PC-3 (cell line): Measurements from ENCODE around the gene ARHGAP18. TPM values are rescaled to one million over a fixed set of nuclear protein-coding genes. Genes with fewer than 3 reads are reported as not detected.

Source experiments
- ATAC-seq: fragments of 200-7000 bp; cut with Tn5 transposase; 2 replicates; pipeline ENCODE4 v1.9.1; 2020; ENCODE audit warnings: mild to moderate bottlenecking, moderate library complexity
- BruUV-seq: library from RNA; stranded (reverse); fragments of 400-500 nt; replicated peaks from 2 replicates; lab custom pipeline; 2021; lab: Mats Ljungman, UMichigan
- CTCF ChIA-PET: fragments of 300-600 bp; sonication (Branson Sonifier 250); formaldehyde crosslinking; loops from one replicate; lab custom pipeline; 2022; ENCODE audit warnings: antibody characterized with exemption; lab: Charles Lee
- POLR2A ChIA-PET: fragments of 300-600 bp; sonication (Branson Sonifier 250); formaldehyde crosslinking; loops from one replicate; lab custom pipeline; 2022; ENCODE audit warnings: antibody characterized with exemption; ENCODE audit not compliant: unreplicated experiment; lab: Charles Lee
- DNase-seq: peaks from one replicate; pipeline ENCODE4 v3.0.0-alpha.2; 2015
- H2AFZ ChIP-seq: fragments of 300-600 bp; sonication (generic); 2 replicates; pipeline ENCODE4 v1.6.0; 2016; ENCODE audit warnings: antibody characterized with exemption, low read length
- H3F3A ChIP-seq: fragments of 300-600 bp; sonication (generic); one replicate; pipeline ENCODE4 v1.6.0; 2017; ENCODE audit warnings: antibody characterized with exemption, low read length, control low read depth, mild to moderate bottlenecking; ENCODE audit not compliant: unreplicated experiment
- H3K27ac ChIP-seq: fragments of 300-600 bp; sonication (generic); 2 replicates; pipeline ENCODE4 v1.5.1; 2016; ENCODE audit warnings: mild to moderate bottlenecking, low read length
- H3K27me3 ChIP-seq: fragments of 300-600 bp; sonication (generic); 2 replicates; pipeline ENCODE4 v1.6.1; 2016; ENCODE audit warnings: low read length, mixed read lengths
- H3K36me3 ChIP-seq: fragments of 300-600 bp; sonication (generic); 2 replicates; pipeline ENCODE4 v1.6.1; 2016; ENCODE audit warnings: low read depth, mixed run types, low read length, mixed read lengths
- H3K4me1 ChIP-seq: fragments of 300-600 bp; sonication (generic); 2 replicates; pipeline ENCODE4 v1.5.1; 2016; ENCODE audit warnings: low read length; ENCODE audit not compliant: insufficient read depth
- H3K4me2 ChIP-seq: fragments of 300-600 bp; sonication (generic); 2 replicates; pipeline ENCODE4 v1.6.0; 2016; ENCODE audit warnings: low read length
- H3K4me3 ChIP-seq: fragments of 300-600 bp; sonication (generic); 2 replicates; pipeline ENCODE4 v1.5.1; 2016; ENCODE audit warnings: mild to moderate bottlenecking, low read length, mixed read lengths
- H3K79me2 ChIP-seq: fragments of 300-600 bp; sonication (generic); 2 replicates; pipeline ENCODE4 v1.6.1; 2017; ENCODE audit warnings: low read length, mixed read lengths
- H3K9ac ChIP-seq: fragments of 300-600 bp; sonication (generic); 2 replicates; pipeline ENCODE4 v1.6.0; 2016; ENCODE audit warnings: mild to moderate bottlenecking, low read length
- H3K9me2 ChIP-seq: fragments of 300-600 bp; sonication (generic); replicated peaks from 2 replicates; pipeline ENCODE4 v1.6.1; 2016; ENCODE audit warnings: mixed run types, low read length, mixed read lengths
- H3K9me3 ChIP-seq: fragments of 300-600 bp; sonication (generic); 2 replicates; pipeline ENCODE4 v1.6.1; 2016; ENCODE audit warnings: low read length, mixed read lengths
- H4K20me1 ChIP-seq: fragments of 300-600 bp; sonication (generic); 2 replicates; pipeline ENCODE4 v1.6.1; 2016; ENCODE audit warnings: low read length, mixed read lengths
- CTCF ChIP-seq: fragments of 300-600 bp; sonication (generic); conservative IDR thresholded peaks from 2 replicates; pipeline ENCODE4 v1.5.1; 2017; ENCODE audit warnings: antibody characterized with exemption, low read depth, mild to moderate bottlenecking, low read length
- EZH2 ChIP-seq: fragments of 300-600 bp; sonication (generic); IDR thresholded peaks from one replicate; pipeline ENCODE4 v1.6.1; 2017; ENCODE audit warnings: antibody characterized with exemption, mild to moderate bottlenecking, low read length; ENCODE audit not compliant: unreplicated experiment
- EZH2phosphoT487 ChIP-seq: fragments of 300-600 bp; sonication (generic); IDR thresholded peaks from 2 replicates; pipeline ENCODE4 v1.6.1; 2018; ENCODE audit warnings: mild to moderate bottlenecking, antibody characterized with exemption, low read length, borderline replicate concordance
- intact Hi-C: fragments of 100-400 bp; cut with micrococcal nuclease; formaldehyde crosslinking; loops from 2 replicates; pipeline ENCODE4 v1.9.0; 2023
- total RNA-seq: library from RNA; depleted of rRNA; stranded (reverse); fragments of >200 nt; gene quantifications from 2 replicates; pipeline ENCODE4 v1.2.3, GENCODE V29; 2014

ARHGAP18 gene
- total RNA-seq, 1 experiment from 2014 or later = 5.9 TPM

- Histone ChIP-seq H3K4me1 (peaks cover 51% of the 10 kb centered on the region), H3K4me2 (peak overlapping the region; percentile 83), H3K9ac (peak overlapping the region; percentile 47), H3K79me2 (no peaks in the 10 kb centered on the region), H3K9me3 (no peaks in the 10 kb centered on the region), H3K4me3 (peak overlapping the region; percentile 57), H4K20me1 (no peaks in the 10 kb centered on the region), H3F3A (peaks cover 6% of the 10 kb centered on the region), H3K36me3 (no peaks in the 10 kb centered on the region), H3K9me2 (no peaks in the 10 kb centered on the region), H3K27ac (peak overlapping the region; percentile 92), H2AFZ (peak overlapping the region; percentile 52; the same call in 1 of the 2 replicates), H3K27me3 (no peaks in the 10 kb centered on the region)
- POLR2A ChIA-PET = interaction anchor here (0.6 kb wide), 1 partner anchor 1233 kb away, joined by 5 read pairs; no protein-coding TSS in a partner anchor
- CTCF ChIA-PET = interaction anchor here (1.0 kb wide), 1 partner anchor 26 kb away, joined by 3 read pairs; no protein-coding TSS in a partner anchor
- DNase-seq = peak; percentile 77
- intact Hi-C loops = loop anchor here (2.0 kb wide), 3 partner anchors 38 to 270 kb away; partner anchors contain the start of genes ARHGAP18 and L3MBTL3
- peak; percentile 52 for ATAC-seq
- BruUV-seq = TSS peak; percentile 70
- TF ChIP-seq CTCF (no peak), EZH2phosphoT487 (no peak), EZH2 (no peak)
These were observed 39.1 kb upstream of the ARHGAP18 start for GRCh38 chr6:129748901-129749748.

GRCh38 chr6:129748212-129748900, 38.4 kb upstream of the ARHGAP18 start:
- no peaks in the 10 kb centered on the region for H4K20me1 ChIP-seq
- BruUV-seq = TSS peak; percentile 93
- no peaks in the 10 kb centered on the region for H3K36me3 ChIP-seq
- POLR2A ChIA-PET = interaction anchor here (0.6 kb wide), 1 partner anchor 1234 kb away, joined by 5 read pairs; no protein-coding TSS in a partner anchor
- H3K4me2 ChIP-seq = peak overlapping the region; percentile 83
- ATAC-seq = peak; percentile 39; the same call in 1 of the 2 replicates
- peaks cover 6% of the 10 kb centered on the region for H3F3A ChIP-seq
- H3K4me1 ChIP-seq = peaks cover 55% of the 10 kb centered on the region
- H3K27ac ChIP-seq = peak overlapping the region; percentile 92
- H3K27me3 ChIP-seq = no peaks in the 10 kb centered on the region
- H3K79me2 ChIP-seq = no peaks in the 10 kb centered on the region
- no peaks in the 10 kb centered on the region for H3K9me2 ChIP-seq
- no peak overlapping the region; the same call in 1 of the 2 replicates for H3K9ac ChIP-seq
- no peaks in the 10 kb centered on the region for H3K9me3 ChIP-seq
- TF ChIP-seq EZH2phosphoT487 (no peak), CTCF (peak; percentile 15; the same call in 1 of the 2 replicates)
- peak overlapping the region; percentile 57; the same call in 1 of the 2 replicates for H3K4me3 ChIP-seq
- intact Hi-C loops = loop anchor here (2.0 kb wide), 3 partner anchors 38 to 270 kb away; partner anchors contain the start of genes ARHGAP18 and L3MBTL3
- peak; percentile 70 for DNase-seq
- CTCF ChIA-PET = interaction anchor here (0.6 kb wide), 1 partner anchor 63 kb away, joined by 3 read pairs; no protein-coding TSS in a partner anchor
- H2AFZ ChIP-seq = peak overlapping the region; percentile 36; the same call in 1 of the 2 replicates
